ENCODE data around the gene RABGGTA. TPM values are rescaled to one million over a fixed set of nuclear protein-coding genes. Genes with fewer than 3 reads are reported as not detected.
A peak's percentile ranks its signal among the peaks of the same experiment; 100 is the strongest.

Gene RABGGTA
- total and polyA plus RNA-seq, 2 donors (not counting 1 experiment from before 2014, with no cell fraction given), result 70.1 to 159 TPM

GRCh38 chr14:24278424-24278823 lies 7.0 kb upstream of the RABGGTA start:
- peak overlapping the region; percentile 16 for H3K9ac ChIP-seq (ENCODE audit: low read length)
- no peaks in the 10 kb centered on the region for H3K9me3 Mint-ChIP-seq (ENCODE audit: insufficient read depth)
- H3K9me3 ChIP-seq (ENCODE audit: control extremely low read depth in 1 of 3, control insufficient read depth in 2 of 3, insufficient read depth in 1 of 3, low read length in 2 of 3), result peaks cover 0 to 10% (median 0%) of the 10 kb centered on the region in 3 donors
- TF ChIP-seq EZH2 (IDR thresholded peaks at IDR 0.05; ENCODE audit: borderline replicate concordance, insufficient read depth, low read depth, low read length, poor library complexity, severe bottlenecking), result no peak
- TF ChIP-seq, protein P1, sequence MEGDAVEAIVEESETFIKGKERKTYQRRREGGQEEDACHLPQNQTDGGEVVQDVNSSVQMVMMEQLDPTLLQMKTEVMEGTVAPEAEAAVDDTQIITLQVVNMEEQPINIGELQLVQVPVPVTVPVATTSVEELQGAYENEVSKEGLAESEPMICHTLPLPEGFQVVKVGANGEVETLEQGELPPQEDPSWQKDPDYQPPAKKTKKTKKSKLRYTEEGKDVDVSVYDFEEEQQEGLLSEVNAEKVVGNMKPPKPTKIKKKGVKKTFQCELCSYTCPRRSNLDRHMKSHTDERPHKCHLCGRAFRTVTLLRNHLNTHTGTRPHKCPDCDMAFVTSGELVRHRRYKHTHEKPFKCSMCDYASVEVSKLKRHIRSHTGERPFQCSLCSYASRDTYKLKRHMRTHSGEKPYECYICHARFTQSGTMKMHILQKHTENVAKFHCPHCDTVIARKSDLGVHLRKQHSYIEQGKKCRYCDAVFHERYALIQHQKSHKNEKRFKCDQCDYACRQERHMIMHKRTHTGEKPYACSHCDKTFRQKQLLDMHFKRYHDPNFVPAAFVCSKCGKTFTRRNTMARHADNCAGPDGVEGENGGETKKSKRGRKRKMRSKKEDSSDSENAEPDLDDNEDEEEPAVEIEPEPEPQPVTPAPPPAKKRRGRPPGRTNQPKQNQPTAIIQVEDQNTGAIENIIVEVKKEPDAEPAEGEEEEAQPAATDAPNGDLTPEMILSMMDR (IDR thresholded peaks at IDR 0.05), result no peak
- H4K20me1 ChIP-seq (ENCODE audit: control insufficient read depth, insufficient read depth, low read length, poor library complexity, severe bottlenecking), result no peaks in the 10 kb centered on the region
- H2AFZ ChIP-seq (ENCODE audit: insufficient read depth, low read depth, low read length, poor library complexity, severe bottlenecking), result no peak overlapping the region
- H3K4me3 Mint-ChIP-seq, result peak overlapping the region; percentile 33
- ATAC-seq (ENCODE audit: low read depth), result no peak
- H3K79me2 ChIP-seq (ENCODE audit: control insufficient read depth, insufficient read depth, low read length), result peaks cover 35% of the 10 kb centered on the region
- peak overlapping the region; percentile 65 to 80 for H3K27ac ChIP-seq (ENCODE audit: low read length in 2 of 2)
- H3K4me3 ChIP-seq (ENCODE audit: control extremely low read depth in 1 of 5, extremely low read depth in 1 of 5, insufficient read depth in 1 of 5, low read depth in 2 of 5, low read length in 4 of 5), result peak overlapping the region in 1 of 5 experiments; percentile 21
- H3K36me3 ChIP-seq (replicated peaks in 1 of 2; ENCODE audit: control extremely low read depth in 1 of 2, control insufficient read depth in 1 of 2, extremely low read depth in 1 of 2, insufficient read depth in 2 of 2, low read length in 1 of 2), result no peaks in the 10 kb centered on the region
- peaks cover 76% of the 10 kb centered on the region for H3K4me1 Mint-ChIP-seq
- H3K27ac Mint-ChIP-seq, result peak overlapping the region; percentile 93
- H3K4me1 ChIP-seq (ENCODE audit: control insufficient read depth in 2 of 2, insufficient read depth in 2 of 2, low read length in 2 of 2), result peaks cover 50 to 71% of the 10 kb centered on the region in 2 donors
- intact Hi-C loops (cut with micrococcal nuclease), result loop anchor here (2.0 to 10.0 kb wide), 2 partner anchors 36 to 134 kb away; partner anchors contain the start of genes EMC9, PSME2, RNF31 and TINF2
- H3K4me2 ChIP-seq (replicated peaks; ENCODE audit: low read depth, low read length, poor library complexity, severe bottlenecking), result peak overlapping the region; percentile 50
- H3K27me3 ChIP-seq (replicated peaks in 1 of 4; ENCODE audit: control extremely low read depth in 1 of 4, control insufficient read depth in 3 of 4, insufficient read depth in 4 of 4, low read length in 3 of 4), result no peaks in the 10 kb centered on the region
- H3K27me3 Mint-ChIP-seq, result no peaks in the 10 kb centered on the region
- WGBS (ENCODE audit: insufficient coverage), result 100% methylated on average over 5 of the region's 5 CpGs
- DNase-seq, result no peak
- ChIA-PET POLR2A (interaction anchor here (1.5 kb wide), 1 partner anchor 36 kb away, joined by 3 read pairs; the partner anchor contains the start of gene TINF2), CTCF (interaction anchor here (0.9 to 7.1 kb wide), 6 partner anchors 7 to 36 kb away, joined by 3 to 93 read pairs (median 12); partner anchors contain the start of genes CIDEB, DHRS1, LTB4R2 and NOP9)
